NK-92 (cell line): Measurements from ENCODE around the gene LCP2.

Experiments used
- DNase-seq: peaks from one replicate; lab custom pipeline; 2025; ENCODE audit not compliant: unreplicated experiment; lab: John Stamatoyannopoulos, UW

LCP2 gene

DNA sequence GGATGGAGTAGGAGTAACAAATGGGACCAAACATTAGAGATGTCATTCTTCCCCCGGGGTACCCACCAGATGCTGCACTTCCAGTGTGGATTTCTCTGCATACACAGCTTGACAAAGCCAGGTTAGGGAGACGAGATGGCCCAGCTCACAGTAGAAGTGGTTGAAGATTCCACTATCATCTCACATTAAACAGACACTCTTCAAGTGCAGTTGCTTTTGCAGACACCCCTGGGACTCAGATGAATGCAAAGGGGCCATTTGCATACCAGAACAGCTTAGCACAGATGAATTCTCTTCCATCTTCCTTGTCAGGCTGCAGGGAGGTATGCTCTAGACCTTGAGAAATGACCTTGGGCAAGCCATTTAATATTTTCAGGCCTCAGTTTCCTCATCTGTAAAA lies 77.4 kb downstream of the LCP2 start:
- no peak for DNase-seq

GRCh38 chr5:170219615-170220014 lies 78.0 kb downstream of the LCP2 start:
- no peak for DNase-seq

DNA sequence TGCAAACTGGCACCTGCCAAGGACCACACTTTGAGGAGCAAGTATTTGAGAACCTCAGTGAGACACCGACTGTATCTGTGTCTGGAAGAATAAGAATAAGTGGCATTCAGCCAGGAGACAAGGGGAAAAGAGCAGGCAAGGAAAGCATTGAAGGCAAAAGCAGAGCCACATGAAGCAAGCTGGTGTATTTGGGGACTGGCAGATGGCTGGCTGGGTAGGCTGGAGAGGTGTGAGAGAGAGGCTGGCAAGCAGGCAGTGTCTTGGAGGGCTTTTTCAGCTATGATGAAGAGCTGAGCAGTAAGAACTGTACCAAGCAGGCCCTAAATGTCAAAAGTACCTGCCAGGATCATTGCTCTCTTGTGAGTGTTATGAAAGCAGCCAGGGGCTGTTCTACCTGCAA lies 78.9 kb downstream of the LCP2 start:
- no peak for DNase-seq

DNA sequence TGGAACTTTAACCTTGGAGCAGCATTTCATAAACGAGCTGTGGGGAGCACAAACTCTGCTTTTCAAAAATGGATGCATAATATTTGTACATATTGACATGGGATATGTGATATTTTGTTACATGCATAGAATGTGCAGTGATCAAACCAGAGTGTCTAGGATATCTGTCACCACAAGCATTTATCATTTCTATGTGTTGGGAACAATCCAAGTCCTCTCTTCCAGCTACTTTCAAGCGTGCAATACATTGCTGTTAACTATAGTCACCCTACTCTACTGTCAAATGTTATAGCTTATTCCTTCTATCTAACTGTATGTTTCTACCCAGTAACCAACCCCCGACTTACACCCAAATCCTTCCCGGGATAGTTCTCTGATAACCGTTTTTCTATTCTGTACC lies 79.7 kb downstream of the LCP2 start:
- DNase-seq: no peak

GRCh38 chr5:170216257-170216864 lies 81.2 kb downstream of the LCP2 start:
- DNase-seq: no peak

GRCh38 chr5:170211575-170212334 lies 85.8 kb downstream of the LCP2 start:
- no peak for DNase-seq

GRCh38 chr5:170206958-170207357 lies 90.6 kb downstream of the LCP2 start:
- no peak for DNase-seq

DNA sequence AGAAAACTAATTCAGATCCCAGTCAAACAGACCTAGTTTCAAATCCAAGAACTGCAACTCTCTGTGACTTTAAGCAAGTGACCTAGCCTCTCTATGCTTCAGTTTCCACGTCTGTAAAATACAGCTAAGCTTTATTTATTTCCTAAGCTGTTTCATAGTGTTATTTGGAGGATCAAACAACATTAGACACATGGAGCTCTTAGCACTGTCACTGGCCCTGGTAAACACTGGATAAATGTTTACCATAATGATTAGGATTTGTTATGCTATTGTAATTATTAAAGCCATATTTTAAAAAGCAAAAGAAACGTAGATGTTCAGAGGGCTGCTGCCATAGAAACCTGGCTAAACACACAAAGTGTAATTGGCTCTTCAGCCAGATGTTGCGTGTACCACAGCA lies 91.4 kb downstream of the LCP2 start:
- DNase-seq: no peak

DNA sequence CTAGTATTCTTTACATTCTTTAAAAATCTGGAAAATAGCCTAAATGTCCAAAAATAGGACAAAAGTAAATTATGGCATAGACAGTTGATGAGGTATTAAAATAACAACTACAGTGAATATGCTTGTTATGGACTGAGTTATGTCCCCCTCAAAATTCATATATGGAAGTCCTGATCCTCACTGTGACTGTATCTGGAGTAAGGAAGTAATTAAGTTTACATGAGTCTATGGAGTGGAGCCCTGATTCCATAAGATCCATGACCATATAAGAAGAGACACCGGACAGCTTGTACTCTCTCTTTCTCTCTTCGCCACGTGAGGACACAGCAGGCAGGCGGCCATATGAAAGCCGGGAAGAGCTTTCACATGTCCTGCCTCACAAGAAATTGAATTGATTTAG lies 93.4 kb downstream of the LCP2 start:
- no peak for DNase-seq

- no peak for DNase-seq
Measured at GRCh38 chr5:170202117-170202516, 95.5 kb downstream of the LCP2 start.

GRCh38 chr5:170201311-170201710 lies 96.3 kb downstream of the LCP2 start:
- DNase-seq: no peak

- DNase-seq: no peak
Measured at GRCh38 chr5:170200876-170201275, 96.7 kb downstream of the LCP2 start.
